Lower lobe of right lung (tissue), 2 donors: ENCODE results near the gene TFCP2L1. TPM values are rescaled to one million over a fixed set of nuclear protein-coding genes. Genes with fewer than 3 reads are reported as not detected.

Source experiments
- ATAC-seq, 2 donors: fragments of 200-7000 bp; cut with Tn5 transposase; one replicate each; pipeline ENCODE4 v1.9.1; 2020 to 2022; ENCODE audit warnings: mild to moderate bottlenecking in 2 of 2, moderate library complexity in 2 of 2
- DNase-seq: peaks from one replicate; pipeline ENCODE4 v3.0.0-alpha.2; 2020
- H3K27ac ChIP-seq: fragments of 200-600 bp; one replicate; pipeline ENCODE4 v1.8.0; 2022
- H3K27me3 ChIP-seq: fragments of 200-600 bp; one replicate; pipeline ENCODE4 v1.8.0; 2022; ENCODE audit warnings: low read depth
- H3K36me3 ChIP-seq: fragments of 200-600 bp; one replicate; pipeline ENCODE4 v1.8.0; 2022; ENCODE audit warnings: mild to moderate bottlenecking
- H3K4me1 ChIP-seq: fragments of 200-600 bp; one replicate; pipeline ENCODE4 v1.8.0; 2022
- H3K4me3 ChIP-seq: fragments of 200-600 bp; one replicate; pipeline ENCODE4 v1.8.0; 2022; ENCODE audit warnings: mild to moderate bottlenecking
- H3K9me3 ChIP-seq: fragments of 200-600 bp; one replicate; pipeline ENCODE4 v1.8.0; 2022
- CTCF ChIP-seq: fragments of 200-600 bp; IDR thresholded peaks from one replicate; pipeline ENCODE4 v1.8.0; 2022; ENCODE audit warnings: antibody characterized with exemption, mild to moderate bottlenecking
- intact Hi-C: fragments of 100-400 bp; cut with DNase I; formaldehyde crosslinking; loops from one replicate; pipeline ENCODE4 v1.11.0; 2022
- total RNA-seq: library from RNA; stranded (reverse); fragmentation: NEBNext Ultra II Directional; extraction: Animal tissue kit (Norgen Biotek cat#: 25700); gene quantifications from one replicate; pipeline ENCODE4 v1.2.1, GENCODE V29; 2021
- donor health status: DM: no; HTN: yes; CAD: no; lungs with severe emphysema.

The TFCP2L1 gene
- total RNA-seq, 1 donor from 2014 or later: 19.2 TPM

GRCh38 chr2:121187351-121187981 is 97.5 kb downstream of the TFCP2L1 start:
- Histone ChIP-seq H3K4me1 (no peaks in the 10 kb centered on the region), H3K36me3 (no peaks in the 10 kb centered on the region), H3K9me3 (no peaks in the 10 kb centered on the region), H3K27ac (no peak overlapping the region), H3K27me3 (no peaks in the 10 kb centered on the region), H3K4me3 (no peak overlapping the region)
- intact Hi-C loops: no loop called here
- ATAC-seq (no peak), DNase-seq (no peak)
- TF ChIP-seq CTCF: no peak

GRCh38 chr2:121186261-121186660 is 98.7 kb downstream of the TFCP2L1 start:
- Histone ChIP-seq H3K4me1 (no peaks in the 10 kb centered on the region), H3K27ac (no peak overlapping the region), H3K4me3 (no peak overlapping the region), H3K9me3 (no peaks in the 10 kb centered on the region), H3K36me3 (no peaks in the 10 kb centered on the region), H3K27me3 (no peaks in the 10 kb centered on the region)
- DNase-seq (no peak), ATAC-seq (no peak)
- no peak for TF ChIP-seq CTCF
- intact Hi-C loops: no loop called here

- H3K9me3 ChIP-seq: no peaks in the 10 kb centered on the region
- ATAC-seq (no peak), DNase-seq (no peak)
- H3K27ac ChIP-seq: no peak overlapping the region
- H3K4me3 ChIP-seq: no peak overlapping the region
- intact Hi-C loops: no loop called here
- TF ChIP-seq CTCF: no peak
- H3K4me1 ChIP-seq: no peaks in the 10 kb centered on the region
- H3K27me3 ChIP-seq: no peaks in the 10 kb centered on the region
- H3K36me3 ChIP-seq: no peaks in the 10 kb centered on the region
These were observed 99.4 kb downstream of the TFCP2L1 start for GRCh38 chr2:121185571-121186074.

DNA sequence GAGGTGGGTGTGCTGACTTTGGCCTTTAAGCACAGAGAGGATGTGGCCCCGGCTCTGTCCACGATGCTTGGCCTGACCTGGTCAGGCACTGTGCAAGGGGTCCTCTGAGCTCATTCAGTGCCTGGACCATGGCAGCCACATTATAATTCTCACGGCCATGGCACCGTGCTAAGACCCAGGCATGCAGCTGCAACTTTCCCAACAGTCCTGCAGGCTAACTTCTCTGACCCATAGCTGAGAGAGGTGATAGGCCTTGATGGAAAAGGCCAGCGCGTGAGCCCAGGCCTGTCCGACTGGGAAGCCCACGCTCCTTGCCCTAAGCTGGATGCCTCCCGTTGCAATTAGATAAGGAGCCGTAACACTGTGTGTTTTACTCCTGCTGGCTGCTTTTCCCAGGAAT is 99.9 kb downstream of the TFCP2L1 start:
- DNase-seq: no peak
- Histone ChIP-seq H3K4me1 (no peaks in the 10 kb centered on the region), H3K9me3 (no peaks in the 10 kb centered on the region), H3K36me3 (no peaks in the 10 kb centered on the region), H3K4me3 (no peak overlapping the region), H3K27me3 (no peaks in the 10 kb centered on the region), H3K27ac (no peak overlapping the region)
- no peak for TF ChIP-seq CTCF
- intact Hi-C loops: no loop called here
- ATAC-seq: no peak

DNA sequence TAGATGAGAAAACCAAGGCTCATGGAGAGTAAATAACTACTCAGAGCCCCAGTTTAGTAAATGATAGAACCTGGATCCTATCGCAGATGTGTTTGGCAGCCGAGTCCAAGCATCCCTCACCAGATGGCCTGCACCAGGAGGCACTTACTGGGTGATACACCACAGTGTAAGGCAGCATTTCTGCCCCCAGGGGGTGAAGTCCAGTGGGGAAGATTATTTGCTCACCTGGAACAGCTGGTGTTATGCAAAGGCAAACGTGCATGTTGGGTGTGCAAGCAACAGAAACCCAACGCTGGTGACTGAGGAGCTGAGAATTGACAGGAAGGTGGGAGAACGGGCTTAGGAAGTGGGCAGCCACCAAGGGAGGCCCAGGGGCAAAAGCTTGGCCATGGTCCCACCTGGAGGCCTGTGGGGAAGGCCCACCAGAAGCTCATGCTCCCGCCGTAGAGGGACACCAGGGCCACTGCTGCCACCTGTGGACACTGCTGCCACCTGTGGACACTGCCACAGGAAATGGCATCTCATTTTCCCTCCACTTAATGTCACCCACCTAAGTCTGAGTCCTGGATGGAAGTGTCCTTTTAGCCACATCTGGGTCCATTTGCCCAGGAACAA is 100.6 kb downstream of the TFCP2L1 start:
- ATAC-seq (no peak), DNase-seq (no peak)
- intact Hi-C loops: no loop called here

More for the DNA sequence above, 100.6 kb downstream of the TFCP2L1 start:
- H3K9me3 ChIP-seq: no peaks in the 10 kb centered on the region
- no peaks in the 10 kb centered on the region for H3K4me1 ChIP-seq
- no peak overlapping the region for H3K27ac ChIP-seq
- no peak for TF ChIP-seq CTCF
- no peak overlapping the region for H3K4me3 ChIP-seq
- no peaks in the 10 kb centered on the region for H3K27me3 ChIP-seq
- H3K36me3 ChIP-seq: no peaks in the 10 kb centered on the region
